NCI-H2081 treated with DMSO at 0.1 percent for 48 hours (cell line): Measurements from ENCODE around the gene KRTAP6-1.

Experiments
- DNase-seq: peaks from one replicate; lab custom pipeline; 2025; lab: John Stamatoyannopoulos, UW

The KRTAP6-1 gene, protein sequence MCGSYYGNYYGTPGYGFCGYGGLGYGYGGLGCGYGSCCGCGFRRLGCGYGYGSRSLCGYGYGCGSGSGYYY

DNA sequence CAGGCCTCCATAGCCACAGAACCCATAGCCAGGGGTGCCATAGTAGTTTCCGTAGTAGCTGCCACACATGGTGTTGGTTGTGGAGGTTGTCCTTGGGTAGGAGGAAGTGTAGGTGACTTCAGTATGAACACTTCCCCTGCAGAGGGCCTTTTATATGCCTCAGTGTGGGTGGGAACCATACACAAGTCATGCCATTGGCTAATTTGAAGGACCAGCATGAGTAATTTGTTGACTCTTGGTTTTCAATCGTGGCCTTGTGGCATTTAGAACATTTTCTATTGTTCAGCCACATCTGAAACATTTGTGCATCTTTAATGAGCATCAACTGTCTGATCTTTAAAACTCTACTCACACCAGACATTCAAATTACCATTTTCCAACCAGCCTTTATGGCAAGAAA, at the start of gene KRTAP6-1:
Gene KRTAP6-1 (minus strand): TSS at position 95 of the 400 bp plus-strand sequence. CDS start 26 bp downstream, at position 69.
- DNase-seq: no peak

DNA sequence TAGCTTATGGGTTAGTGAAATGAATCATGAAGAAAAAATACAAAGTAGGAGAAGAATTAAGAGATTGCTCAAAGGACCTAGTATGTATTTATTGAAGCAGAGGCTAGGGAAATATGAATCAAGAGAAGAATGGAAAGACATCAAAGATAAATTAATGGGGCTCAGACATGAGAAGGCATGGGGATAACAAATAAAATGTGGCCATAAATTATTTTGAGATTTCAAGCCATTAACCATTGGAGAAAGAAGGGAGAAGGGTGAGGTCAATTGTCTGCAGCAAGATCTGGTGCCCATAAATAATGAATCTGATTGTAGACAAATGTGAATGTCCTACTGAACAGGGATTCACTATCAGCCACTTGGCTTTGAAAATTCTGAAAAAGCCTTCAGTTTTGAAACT, 39.2 kb upstream of the KRTAP6-1 start:
- no peak for DNase-seq

DNA sequence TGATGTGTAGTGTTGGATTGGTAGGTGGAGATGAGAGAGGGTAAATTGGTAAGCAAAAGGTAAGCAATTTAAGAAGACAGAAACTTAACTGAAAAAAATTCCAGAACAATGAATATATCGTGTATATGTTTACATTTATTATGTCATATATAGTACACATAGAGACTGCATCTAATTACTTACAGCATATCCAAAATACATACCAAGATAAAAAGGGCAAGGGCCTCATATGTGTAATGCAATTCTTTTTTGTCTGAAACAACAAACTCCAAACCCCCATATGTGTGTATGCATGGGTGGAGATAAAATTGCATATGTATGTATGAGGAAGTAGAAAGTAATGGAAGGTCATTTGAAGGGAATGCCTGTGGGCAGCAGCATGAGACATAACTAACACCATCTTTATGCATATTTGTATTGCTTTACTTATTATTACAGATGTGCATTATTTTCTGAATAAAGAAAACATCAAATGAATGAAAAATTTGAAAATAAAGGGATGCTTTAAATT, 33.2 kb upstream of the KRTAP6-1 start:
- no peak for DNase-seq

DNA sequence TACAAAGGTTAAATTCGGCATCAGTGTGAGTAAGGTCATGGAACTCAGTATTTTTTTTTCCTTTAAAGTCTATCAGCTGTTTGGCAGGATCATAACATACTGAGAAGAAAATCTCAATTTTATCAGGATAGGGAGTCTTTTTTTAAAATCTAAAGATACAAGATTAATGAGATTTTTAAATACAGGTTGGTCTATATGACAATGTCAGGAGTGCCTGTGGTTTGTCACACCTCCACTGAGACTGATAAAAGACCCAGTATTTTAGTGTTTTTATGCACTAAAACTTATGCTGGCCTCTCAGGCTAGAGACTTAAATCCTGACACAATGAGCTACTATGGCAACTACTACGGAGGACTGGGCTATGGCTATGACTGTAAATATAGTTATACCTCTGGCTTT, 28.8 kb upstream of the KRTAP6-1 start, which contains the start of gene KRTAP20-3:
Gene KRTAP20-3 (plus strand): TSS at position 301 of the 400 bp plus-strand sequence.
- no peak for DNase-seq

DNA sequence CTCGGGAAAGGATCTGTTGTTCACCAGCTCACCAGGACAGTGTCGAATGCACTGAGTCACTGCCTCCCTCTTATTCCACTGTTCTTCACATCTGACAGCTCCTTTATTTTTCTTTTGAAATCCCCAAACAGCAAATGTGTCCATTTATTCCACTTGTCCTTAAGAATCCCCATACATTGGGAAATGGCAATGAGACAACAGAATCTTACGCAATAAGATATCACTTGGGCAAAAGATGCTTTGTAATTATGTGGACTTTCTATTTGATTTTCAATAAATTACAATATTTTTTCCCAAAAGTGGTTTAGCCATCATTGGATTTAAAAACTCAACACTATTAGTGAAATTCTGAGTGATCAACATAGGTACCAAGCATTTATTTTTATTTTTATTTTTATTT, 25.0 kb upstream of the KRTAP6-1 start:
- DNase-seq: no peak

DNA sequence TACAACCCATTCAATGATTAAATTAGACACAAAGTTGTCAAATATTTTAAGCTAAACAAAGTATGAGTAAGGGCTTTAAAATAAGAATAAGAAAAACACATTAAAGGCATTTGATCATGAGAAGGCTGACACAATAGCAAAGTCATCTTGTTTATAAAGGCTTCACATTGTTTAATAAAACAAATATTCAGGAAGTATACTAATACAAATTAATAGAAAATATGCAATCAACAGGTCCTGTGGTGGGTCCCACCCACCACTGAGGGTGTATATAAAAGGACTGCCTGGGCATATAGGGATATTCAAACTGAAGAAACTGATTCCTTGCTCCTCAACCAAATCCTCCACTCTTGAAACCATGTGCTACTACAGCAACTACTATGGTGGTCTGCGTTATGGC, 21.2 kb upstream of the KRTAP6-1 start, which contains the start of gene KRTAP20-2:
Gene KRTAP20-2 (plus strand): TSS at position 301 of the 400 bp plus-strand sequence. CDS start 58 bp downstream, at position 359.
- no peak for DNase-seq

DNA sequence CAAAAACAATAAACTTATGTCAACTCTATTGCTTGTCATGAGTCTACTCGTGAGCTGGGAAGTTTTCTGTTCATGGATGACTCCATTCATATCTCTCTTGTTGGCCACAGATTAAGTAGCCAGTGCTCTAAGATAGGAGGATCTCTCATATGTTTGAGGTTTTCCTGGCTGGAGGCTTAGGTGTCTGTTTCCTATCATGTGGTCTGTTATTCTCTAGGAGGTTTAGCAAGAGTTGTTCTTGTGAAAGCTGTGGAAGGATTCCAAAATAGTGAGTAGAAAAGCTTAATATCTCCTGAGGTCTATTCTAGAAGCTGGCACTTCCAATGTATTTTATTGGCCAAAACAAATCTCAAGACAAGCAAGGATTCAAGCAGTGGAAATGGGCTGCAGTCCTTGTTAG, 15.5 kb upstream of the KRTAP6-1 start:
- no peak for DNase-seq

DNA sequence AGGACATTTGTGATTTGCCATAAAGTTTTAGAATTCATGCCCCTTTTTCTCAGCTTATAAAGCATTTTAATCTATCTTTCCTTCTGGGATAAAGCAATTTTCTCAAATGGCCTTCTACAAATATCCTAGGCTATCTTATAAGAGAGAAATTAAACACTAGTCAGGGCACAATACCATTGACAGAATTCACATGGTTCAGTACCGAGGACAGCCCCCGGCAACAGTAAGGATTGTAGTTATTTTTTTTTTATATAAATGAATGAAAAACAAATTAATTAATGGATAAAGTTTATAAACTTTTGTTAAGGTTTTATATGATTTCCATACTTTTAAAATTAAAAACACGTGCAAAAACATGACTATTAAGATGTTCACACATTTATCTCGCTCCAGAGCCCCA, 14.4 kb upstream of the KRTAP6-1 start:
- no peak for DNase-seq

DNA sequence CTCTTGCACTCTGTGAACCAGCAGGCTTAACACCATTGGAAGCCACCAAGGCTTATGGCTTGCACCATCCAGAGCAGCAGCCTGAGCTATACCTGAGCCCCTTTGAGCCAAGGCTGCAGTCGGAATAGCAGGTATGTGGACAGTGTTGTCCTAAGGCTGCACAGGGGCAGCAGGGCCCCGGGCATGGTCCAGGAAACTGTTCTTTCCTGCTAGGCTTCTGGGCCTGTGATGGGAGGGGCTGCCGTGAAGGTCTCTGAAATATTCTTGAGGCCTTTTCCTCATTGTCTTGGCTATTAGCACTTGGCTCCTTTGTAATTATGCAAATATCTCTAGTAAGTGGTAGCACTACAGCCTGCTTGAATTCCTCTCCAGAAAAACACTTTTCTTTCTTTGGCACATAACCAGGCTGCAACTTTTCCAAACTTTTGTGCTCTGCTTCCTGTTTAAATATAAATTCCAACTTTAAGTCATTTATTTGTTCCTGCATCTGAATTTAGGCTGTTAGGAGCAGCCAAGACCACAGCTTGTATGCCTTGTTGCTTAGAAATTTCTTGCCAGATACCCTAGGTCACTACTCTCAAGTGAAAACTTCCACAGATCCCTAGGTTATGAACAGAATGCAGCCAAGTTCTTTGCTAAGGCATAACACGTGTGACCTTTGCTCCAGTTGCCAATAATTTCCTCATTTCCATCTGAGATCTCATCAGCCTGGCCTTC, 11.9 kb upstream of the KRTAP6-1 start:
- no peak for DNase-seq

DNA sequence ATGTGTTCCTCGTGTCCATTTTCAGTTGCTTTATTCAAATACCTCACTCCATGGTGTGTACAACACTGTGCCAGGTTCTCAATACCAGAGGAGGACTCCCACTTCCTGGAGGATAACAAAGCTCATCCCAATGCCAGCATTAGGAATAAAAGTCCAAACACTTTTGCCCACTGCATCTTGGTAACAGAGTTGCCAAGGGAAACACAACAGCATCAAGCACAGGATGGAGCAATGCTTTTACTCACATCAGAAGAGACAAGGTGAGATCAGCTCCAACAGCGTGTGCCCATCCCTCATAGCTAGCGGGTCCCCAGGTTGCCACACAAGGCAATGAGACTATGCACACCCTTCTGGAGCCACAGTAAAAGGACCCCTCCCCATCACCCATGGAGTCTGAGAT, 9.6 kb upstream of the KRTAP6-1 start:
- no peak for DNase-seq

DNA sequence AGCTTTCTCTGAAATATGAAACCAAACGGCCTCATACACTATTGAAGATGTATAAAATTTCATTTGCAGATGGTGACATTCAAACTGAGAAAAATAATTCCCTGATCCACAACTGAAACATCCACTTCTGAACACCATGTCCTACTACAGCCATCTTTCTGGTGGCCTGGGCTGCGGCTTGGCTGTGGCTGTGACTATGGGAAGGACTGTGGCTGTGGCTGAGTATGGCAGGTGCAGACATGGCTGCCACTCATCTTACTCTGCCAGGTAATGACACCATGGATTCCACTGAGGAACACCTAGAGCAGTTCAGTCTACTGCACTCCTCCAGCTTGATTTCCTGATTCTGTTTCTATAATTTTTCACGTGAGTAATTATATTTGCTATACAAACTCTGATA, 6.8 kb upstream of the KRTAP6-1 start, which contains the start of gene KRTAP20-4:
Gene KRTAP20-4 (plus strand): TSS at position 106 of the 400 bp plus-strand sequence.
- no peak for DNase-seq

DNA sequence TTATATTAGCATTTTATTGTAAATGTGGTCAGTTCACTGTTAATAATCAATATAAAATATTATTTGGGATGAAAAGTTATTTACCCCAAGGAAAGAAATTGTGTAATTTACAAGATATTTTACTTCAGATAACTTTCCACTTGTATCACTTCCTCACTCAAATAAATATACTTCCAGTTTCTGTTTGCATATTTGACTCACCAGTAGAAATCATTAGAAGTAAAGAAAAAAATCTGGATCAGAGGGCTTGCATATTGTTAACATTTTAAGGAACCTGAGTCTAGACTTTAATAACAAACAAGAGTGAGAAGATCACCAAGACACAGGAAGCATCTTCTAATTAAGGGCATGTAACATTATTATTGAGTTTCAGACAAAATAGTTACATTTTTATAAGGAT, 6.3 kb upstream of the KRTAP6-1 start:
- DNase-seq: no peak

DNA sequence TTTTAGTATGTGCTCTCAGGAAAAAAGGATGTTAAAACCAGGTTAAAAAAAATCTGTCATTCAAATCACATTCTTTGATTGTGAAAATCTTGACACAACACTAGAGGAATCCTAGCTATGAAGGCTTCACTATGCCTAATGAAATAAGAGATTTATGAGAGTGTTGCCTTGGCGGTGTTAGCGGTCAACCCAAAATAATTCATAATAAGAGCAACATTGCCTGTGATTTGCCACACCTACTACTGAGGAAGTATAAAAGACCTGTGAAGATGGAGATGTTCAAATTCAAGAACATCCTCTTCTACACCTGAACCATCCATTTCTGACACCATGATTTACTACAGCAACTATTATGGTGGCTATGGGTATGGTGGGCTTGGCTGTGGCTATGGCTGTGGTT, 2.4 kb upstream of the KRTAP6-1 start, which contains the start of gene KRTAP20-1:
Gene KRTAP20-1 (plus strand): TSS at position 301 of the 400 bp plus-strand sequence. CDS start 30 bp downstream, at position 331.
- DNase-seq: no peak

DNA sequence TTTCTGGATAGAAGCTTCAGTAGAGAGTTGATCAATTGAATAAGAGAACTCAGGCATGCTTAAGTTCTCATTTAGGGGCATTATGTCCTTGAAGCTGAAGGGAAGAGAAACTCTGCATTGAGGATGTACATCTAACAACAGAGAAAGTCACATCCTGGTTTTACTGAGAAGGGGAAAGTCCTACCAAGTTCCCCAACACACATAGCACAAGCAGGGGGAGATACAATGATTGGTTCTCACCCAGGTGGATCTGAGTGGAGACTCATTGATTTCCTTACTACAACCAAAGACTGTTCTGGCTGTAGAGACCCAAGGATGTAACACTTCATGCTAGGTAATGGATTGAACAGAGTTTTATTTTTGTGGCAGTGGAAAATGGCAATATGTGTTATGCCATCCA, 1.5 kb upstream of the KRTAP6-1 start:
- DNase-seq: no peak

DNA sequence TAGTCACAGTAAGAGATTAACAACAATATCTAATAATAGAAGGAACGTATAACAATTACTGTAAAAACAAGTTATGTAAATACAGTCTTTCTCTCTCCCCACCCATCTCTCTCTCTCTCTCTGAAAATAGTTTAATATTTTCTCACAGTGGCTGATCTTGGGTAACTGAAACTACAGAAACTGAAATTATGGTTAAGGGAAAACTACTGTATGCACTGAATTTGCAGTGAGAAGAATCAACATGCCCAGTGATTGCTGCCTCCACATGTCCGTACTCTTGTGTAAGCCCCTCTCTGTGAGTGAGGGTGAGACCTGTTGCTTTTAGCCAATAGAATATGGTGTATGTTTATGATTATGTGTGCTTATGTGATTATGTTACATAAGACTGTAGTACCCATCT, 1.6 kb downstream of the KRTAP6-1 start:
- DNase-seq: no peak

DNA sequence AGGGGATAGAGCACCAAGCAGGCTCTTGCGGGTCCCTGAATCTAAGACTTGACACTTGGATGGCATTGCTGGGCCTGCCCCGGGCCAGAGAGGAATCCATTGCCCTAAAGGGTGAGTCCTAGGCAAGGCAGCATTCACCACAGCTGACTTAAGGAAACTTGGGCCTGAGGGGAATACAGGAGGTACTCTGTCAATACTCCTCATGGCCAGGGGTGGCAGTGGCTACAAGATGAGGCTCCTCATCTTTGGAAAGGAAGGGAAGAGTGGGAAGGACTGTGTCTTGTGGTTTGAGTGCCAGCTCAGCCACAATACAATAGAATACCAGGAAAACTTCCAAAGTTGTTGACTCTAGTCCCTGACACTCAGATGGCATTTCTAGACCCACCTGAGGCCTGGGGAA, 7.8 kb downstream of the KRTAP6-1 start:
- no peak for DNase-seq

DNA sequence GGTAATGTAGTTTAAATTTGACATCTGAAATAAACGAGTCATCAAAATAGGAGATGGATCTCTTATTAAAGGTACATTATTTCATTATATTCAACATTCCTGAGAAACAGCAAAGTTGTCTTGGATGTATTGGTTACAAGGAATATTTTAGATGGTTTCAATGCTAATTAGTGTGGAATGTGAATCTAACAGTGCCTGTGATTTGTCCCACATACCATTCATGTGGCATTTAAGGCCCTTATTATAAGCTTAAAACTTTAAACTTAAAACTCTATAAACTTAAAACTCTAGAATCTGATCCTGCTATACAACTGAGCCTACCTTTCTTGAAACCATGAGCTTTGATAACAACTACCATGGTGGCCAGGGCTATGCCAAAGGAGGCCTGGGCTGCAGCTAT, 12.9 kb downstream of the KRTAP6-1 start, which contains the start of gene KRTAP22-1:
Gene KRTAP22-1 (plus strand): TSS at position 301 of the 400 bp plus-strand sequence.
- no peak for DNase-seq

DNA sequence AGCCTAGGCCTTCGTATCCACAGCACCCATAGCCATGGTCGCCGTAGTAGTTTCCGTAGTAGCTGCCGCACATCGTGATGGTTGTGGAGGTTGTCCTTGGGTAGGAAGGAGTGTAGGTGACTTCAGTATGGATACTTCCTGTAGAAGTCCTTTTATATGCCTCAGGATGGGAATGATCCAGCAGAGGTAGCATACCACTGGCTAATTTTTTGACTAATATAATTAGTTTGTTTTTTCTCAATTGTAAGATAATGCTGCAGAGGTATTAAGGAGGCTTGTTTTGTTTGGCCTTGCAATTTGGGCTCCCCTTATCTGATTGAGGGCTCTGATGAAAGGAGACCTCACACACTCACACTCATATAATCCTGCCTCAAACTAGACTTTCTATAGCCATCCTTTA, 14.9 kb downstream of the KRTAP6-1 start, which contains the start of gene KRTAP6-2:
Gene KRTAP6-2 (minus strand): TSS at position 101 of the 400 bp plus-strand sequence. CDS start 28 bp downstream, at position 73.
- no peak for DNase-seq

DNA sequence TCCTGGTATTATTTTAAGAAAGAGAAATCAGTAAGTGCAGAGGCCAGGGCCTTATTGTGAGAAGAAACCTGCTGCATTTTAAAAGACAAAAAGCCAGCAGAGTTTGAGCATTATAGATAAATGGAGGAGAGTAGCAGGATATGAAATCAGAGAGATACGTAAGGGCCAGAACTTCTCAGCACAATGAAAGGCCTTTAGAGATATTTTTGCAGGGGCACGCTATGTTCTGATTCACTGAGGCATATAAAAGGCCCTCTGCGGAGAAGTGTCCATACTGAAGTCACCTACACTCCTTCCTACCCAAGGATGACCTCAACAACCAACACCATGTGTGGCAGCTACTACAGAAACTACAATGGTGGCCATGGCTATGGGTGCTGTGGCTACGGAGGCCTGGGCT, 21.6 kb downstream of the KRTAP6-1 start, which contains the start of gene KRTAP6-3:
Gene KRTAP6-3 (plus strand): TSS at position 301 of the 400 bp plus-strand sequence. CDS start 6 bp downstream, at position 307.
- DNase-seq: no peak

DNA sequence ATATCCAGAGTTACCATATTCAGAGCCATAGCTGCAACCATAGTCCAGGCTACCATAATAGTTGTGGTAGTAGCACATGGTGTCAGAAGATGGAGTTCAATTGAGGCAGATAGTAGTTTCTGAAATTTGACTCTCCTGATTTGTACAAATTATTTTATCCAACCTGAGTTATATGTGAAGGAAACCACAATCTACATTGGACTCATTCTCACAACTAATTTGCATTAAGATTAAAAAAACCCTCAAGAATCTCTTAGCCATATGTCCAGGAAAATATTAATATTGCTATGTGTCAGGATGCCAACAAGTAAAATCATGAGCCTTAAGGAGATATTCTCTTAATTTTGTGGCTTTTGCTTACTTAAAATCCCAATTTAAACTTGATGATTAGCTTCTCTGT, 23.4 kb downstream of the KRTAP6-1 start, which contains the start of gene KRTAP22-2:
Gene KRTAP22-2 (minus strand): TSS at position 101 of the 400 bp plus-strand sequence.
- no peak for DNase-seq

DNA sequence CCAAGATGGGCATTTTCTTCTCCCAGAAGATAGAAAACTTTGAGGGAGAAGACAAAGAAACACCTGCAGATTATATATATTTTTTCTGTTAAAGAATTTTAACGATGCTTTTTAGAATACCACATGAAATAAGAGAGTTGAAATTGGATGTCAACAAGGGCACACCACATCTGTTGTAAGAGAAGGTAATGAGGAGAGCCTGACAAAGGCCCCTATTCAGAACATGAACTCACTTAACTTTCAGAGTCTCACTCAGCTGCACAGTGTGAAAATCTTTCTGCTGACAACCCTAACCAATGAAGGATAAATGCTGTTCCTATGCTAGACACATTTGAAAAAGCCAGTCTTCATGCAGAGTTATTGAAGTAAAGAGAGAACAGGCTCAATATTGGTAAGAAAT, 30.9 kb downstream of the KRTAP6-1 start:
- DNase-seq: no peak

DNA sequence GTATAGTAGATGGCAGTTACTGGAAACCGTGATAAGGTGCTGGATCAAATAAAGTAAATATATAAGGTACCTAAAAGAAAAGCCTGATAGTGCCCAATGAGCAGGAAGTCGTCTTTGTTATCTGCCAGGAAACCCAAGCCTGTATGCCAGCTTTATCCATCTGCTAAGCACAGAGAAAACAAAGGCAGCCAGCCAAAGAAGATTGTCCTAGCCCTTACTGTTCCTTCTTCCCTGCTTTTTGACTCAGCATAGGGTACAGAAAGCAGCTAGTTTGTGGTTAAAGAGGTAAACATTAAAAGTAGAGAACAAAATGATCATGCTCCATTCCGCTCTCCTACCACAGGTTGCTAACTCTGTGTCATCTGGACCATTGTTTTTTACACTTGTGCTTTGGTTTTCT, 33.6 kb downstream of the KRTAP6-1 start:
- no peak for DNase-seq

DNA sequence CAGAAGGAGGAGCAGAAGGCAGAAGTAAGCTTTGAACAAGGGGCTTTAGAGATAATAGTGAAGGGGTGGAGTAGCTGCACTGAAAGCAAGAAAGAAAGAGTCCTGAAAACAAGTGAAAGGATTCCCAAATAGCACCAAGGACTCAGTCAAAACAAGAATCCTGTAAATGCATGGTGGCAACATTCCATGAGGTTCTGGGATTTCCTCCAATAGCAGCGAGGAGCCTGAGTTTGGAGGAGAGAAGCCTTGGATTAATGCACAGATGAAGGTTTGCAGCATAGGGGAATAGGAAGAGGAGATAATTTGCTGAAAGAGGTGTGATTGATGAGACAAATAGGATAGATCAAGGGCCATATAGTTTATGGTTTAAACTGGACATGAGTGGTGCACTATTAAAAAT, 34.4 kb downstream of the KRTAP6-1 start:
- DNase-seq: no peak
